ENCODE data around the gene FAM3A. TPM values are rescaled to one million over a fixed set of nuclear protein-coding genes. Genes with fewer than 3 reads are reported as not detected.

The FAM3A gene
- total and polyA plus RNA-seq, 9 of the 15 experiments (the other 6 are each of a cell fraction or from before 2014, with no cell fraction given): 0.75 to 70.6 (median 27.0) TPM

GRCh38 chrX:154485150-154486051 is 30.6 kb downstream of the FAM3A start:
- FAIRE-seq: no peak
- POLR2A ChIA-PET: interaction anchor here (0.6 to 2.1 kb wide), 9 partner anchors 7 to 87 kb away, joined by 3 to 10 read pairs (median 4); partner anchors contain the start of genes DNASE1L1 and RPL10
- H3K9me1 ChIP-seq (ENCODE audit: control insufficient read depth, insufficient read depth, low read length): no peaks in the 10 kb centered on the region
- no peaks in the 10 kb centered on the region for H3K9me3 ChIP-seq (replicated peaks; ENCODE audit: control insufficient read depth, insufficient read depth, low read depth, low read length)
- CTCF ChIA-PET (ENCODE audit: low intra/inter-chr PET ratio): no interaction called here
- peaks cover 44 to 83% of the 10 kb centered on the region in 2 experiments for H3K4me1 ChIP-seq (replicated peaks in 1 of 2; ENCODE audit: control insufficient read depth in 2 of 2, insufficient read depth in 2 of 2, low read length in 2 of 2)
- peak in 2 of 4 experiments; percentile 33 to 49 for DNase-seq (ENCODE audit: extremely low read depth in 1 of 4, low spot score in 3 of 4)
- peak; percentile 0; the same call in 1 of the 3 replicates for ATAC-seq
- intact Hi-C loops (cut with micrococcal nuclease) (loop anchor here (2.0 to 5.0 kb wide), 2 partner anchors 55 to 88 kb away; partner anchors contain the start of gene RPL10), in situ Hi-C loops (cut with MboI) (no loop called here)
- 10% methylated on average over 22 of the region's 35 CpGs for WGBS (ENCODE audit: insufficient coverage, low coverage, missing lambda C conversion rate)
- no peak overlapping the region for H2AFZ ChIP-seq (ENCODE audit: low read depth, low read length)
- no peaks in the 10 kb centered on the region for H3K27me3 ChIP-seq (ENCODE audit: control insufficient read depth in 2 of 2, insufficient read depth in 2 of 2, low read length in 2 of 2)
- H3K27ac ChIP-seq (ENCODE audit: extremely low read depth, low read depth, low read length): peak overlapping the region; percentile 87
- H3K4me2 ChIP-seq (ENCODE audit: insufficient read depth, low read length): peak overlapping the region; percentile 91
- peaks cover 7% of the 10 kb centered on the region; the same call in 1 of the 2 replicates for H4K20me1 ChIP-seq (replicated peaks; ENCODE audit: control insufficient read depth, insufficient read depth, low read length)
- H3K4me3 ChIP-seq: peak overlapping the region; percentile 83
- H3K9ac ChIP-seq (ENCODE audit: insufficient read depth in 1 of 2, low read depth in 2 of 2, low read length in 2 of 2): peak overlapping the region; percentile 84 to 97
- peaks cover 67% of the 10 kb centered on the region for H3K79me2 ChIP-seq (ENCODE audit: control insufficient read depth, insufficient read depth, low read length)
- H3K36me3 ChIP-seq (ENCODE audit: control insufficient read depth, insufficient read depth, low read length): peaks cover 50% of the 10 kb centered on the region
- BruUV-seq (replicated peaks): TSS peak; percentile 25
- TF ChIP-seq NR2C2 (CRISPR knock-in tag; IDR thresholded peaks at IDR 0.05) (no peak), NR2C2 (tag; IDR thresholded peaks at IDR 0.05) (peak; percentile 8; the same call in 1 of the 2 replicates), MEIS2 (IDR thresholded peaks at IDR 0.05; ENCODE audit: partially characterized antibody) (peak; percentile 8), USF1 (CRISPR knock-in tag; IDR thresholded peaks at IDR 0.05) (no peak), LCOR (CRISPR knock-in tag; IDR thresholded peaks at IDR 0.05) (0 out of 2 replicates have a peak, but pooled peaks have one; percentile 12), ERF (CRISPR knock-in tag; IDR thresholded peaks at IDR 0.05) (no peak), SNAPC5 (CRISPR knock-in tag; IDR thresholded peaks at IDR 0.05) (no peak), ARID4B (CRISPR knock-in tag; IDR thresholded peaks at IDR 0.05) (0 out of 2 replicates have a peak, but pooled peaks have one; percentile 41), DIDO1 (tag; IDR thresholded peaks at IDR 0.05; ENCODE audit: low read depth) (no peak), ZNF780A (CRISPR knock-in tag; IDR thresholded peaks at IDR 0.05) (no peak), MCM3 (IDR thresholded peaks at IDR 0.05) (no peak), MAX (CRISPR knock-in tag; IDR thresholded peaks at IDR 0.05) (peak; percentile 54)
